Measurements from ENCODE around the gene TGFB2.

Gene TGFB2

DNA sequence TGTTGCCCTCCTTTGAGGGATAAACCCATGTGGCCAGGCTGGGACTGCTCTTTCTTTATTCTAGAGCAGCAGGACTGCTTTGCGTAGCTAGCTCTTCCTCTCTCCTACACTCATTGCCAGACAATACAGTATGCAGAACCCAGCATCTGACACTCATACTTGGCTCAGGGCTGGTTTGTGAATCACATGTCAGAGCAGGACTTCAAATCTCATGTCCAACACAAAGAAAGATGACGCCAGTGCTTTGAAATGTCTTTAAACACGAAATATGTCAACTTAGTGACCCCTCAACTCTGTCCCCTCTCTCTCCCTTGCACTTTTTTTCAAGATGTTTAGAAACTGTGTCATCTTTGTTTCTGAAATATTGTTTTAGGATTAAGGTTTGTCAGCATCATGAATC lies 135.0 kb downstream of the TGFB2 start:
- DNase-seq (ENCODE audit: low read depth, low spot score) = peak; percentile 89
- H3K4me3 ChIP-seq (ENCODE audit: low read depth, low read length) = no peak overlapping the region
- CTCF ChIA-PET = interaction anchor here (1.1 kb wide), 1 partner anchor 181 kb away, joined by 3 read pairs; no protein-coding TSS in a partner anchor
- POLR2A ChIA-PET = interaction anchor here (1.0 to 3.4 kb wide), 5 partner anchors 9 to 135 kb away, joined by 3 to 19 read pairs (median 10); partner anchors contain the start of gene TGFB2
- TF ChIP-seq, protein P1, sequence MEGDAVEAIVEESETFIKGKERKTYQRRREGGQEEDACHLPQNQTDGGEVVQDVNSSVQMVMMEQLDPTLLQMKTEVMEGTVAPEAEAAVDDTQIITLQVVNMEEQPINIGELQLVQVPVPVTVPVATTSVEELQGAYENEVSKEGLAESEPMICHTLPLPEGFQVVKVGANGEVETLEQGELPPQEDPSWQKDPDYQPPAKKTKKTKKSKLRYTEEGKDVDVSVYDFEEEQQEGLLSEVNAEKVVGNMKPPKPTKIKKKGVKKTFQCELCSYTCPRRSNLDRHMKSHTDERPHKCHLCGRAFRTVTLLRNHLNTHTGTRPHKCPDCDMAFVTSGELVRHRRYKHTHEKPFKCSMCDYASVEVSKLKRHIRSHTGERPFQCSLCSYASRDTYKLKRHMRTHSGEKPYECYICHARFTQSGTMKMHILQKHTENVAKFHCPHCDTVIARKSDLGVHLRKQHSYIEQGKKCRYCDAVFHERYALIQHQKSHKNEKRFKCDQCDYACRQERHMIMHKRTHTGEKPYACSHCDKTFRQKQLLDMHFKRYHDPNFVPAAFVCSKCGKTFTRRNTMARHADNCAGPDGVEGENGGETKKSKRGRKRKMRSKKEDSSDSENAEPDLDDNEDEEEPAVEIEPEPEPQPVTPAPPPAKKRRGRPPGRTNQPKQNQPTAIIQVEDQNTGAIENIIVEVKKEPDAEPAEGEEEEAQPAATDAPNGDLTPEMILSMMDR (IDR thresholded peaks at IDR 0.05; ENCODE audit: insufficient read depth, low read length, missing control alignments) = no peak

DNA sequence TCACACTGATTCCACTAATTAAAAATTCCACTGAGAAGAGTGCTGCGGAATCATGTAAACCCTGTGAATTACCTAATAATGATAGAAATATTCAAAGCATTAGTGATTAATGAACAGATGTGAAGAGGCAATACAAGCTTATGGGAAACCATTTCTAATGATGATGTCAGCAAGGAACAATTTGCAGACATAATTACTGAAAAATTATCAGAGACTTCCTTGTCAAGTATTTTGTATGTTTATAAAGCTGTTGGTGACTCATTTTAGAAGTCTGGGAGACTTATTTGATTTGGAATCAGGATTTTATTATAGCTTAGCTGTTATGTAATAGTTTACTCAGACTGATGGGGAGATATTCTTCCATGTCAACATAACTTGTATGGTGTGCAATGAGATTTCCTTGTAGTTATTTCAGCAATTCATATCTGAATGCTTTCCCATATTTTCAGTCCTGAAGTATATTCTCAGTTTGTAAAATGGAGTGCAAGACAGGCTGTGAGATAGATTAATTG lies 135.5 kb downstream of the TGFB2 start:
- TF ChIP-seq, protein P1 (IDR thresholded peaks at IDR 0.05; ENCODE audit: insufficient read depth, low read length, missing control alignments) = no peak
- DNase-seq (ENCODE audit: low read depth, low spot score) = peak; percentile 94
- H3K4me3 ChIP-seq (ENCODE audit: low read depth, low read length) = no peak overlapping the region
- POLR2A ChIA-PET = interaction anchor here (1.2 to 3.4 kb wide), 4 partner anchors 8 to 135 kb away, joined by 3 to 19 read pairs (median 12); partner anchors contain the start of gene TGFB2
- CTCF ChIA-PET = interaction anchor here (1.1 kb wide), 1 partner anchor 181 kb away, joined by 3 read pairs; no protein-coding TSS in a partner anchor

DNA sequence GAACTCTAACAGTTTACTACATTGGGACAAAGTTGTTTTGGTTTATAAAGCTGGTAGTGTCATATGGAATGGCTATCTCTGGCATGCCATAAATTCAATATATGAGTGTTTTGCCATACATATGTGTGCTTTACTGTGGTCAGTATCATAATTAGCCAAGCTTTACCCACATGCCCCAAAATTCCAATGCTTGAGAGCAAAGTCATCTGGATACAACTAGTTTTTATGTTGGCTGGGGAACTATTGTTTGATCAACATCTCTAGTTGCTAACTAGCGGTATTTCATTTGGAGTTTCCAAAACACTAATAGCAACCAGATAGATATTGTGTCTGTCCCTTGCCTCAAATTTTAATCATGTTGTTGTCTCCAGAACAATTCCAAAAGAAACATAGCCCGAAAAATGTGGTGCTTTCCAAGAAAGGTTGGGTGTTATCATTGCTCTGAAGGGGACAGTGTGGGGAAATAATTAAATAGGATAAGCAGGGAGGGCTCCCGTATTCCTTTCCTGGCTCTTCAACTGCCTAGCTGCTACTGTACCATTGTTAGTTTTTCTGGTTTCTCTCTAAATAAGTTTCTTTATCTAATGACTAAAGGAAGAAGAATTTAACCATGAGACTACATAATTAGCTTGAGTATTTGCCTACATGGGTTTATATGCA lies 136.1 kb downstream of the TGFB2 start:
- CTCF ChIA-PET = no interaction called here
- DNase-seq (ENCODE audit: low read depth, low spot score) = no peak
- H3K4me3 ChIP-seq (ENCODE audit: low read depth, low read length) = no peak overlapping the region
- TF ChIP-seq, protein P1 (IDR thresholded peaks at IDR 0.05; ENCODE audit: insufficient read depth, low read length, missing control alignments) = no peak
- POLR2A ChIA-PET = interaction anchor here (0.7 to 3.4 kb wide), 4 partner anchors 8 to 202 kb away, joined by 3 to 19 read pairs (median 12); partner anchors contain the start of gene TGFB2

DNA sequence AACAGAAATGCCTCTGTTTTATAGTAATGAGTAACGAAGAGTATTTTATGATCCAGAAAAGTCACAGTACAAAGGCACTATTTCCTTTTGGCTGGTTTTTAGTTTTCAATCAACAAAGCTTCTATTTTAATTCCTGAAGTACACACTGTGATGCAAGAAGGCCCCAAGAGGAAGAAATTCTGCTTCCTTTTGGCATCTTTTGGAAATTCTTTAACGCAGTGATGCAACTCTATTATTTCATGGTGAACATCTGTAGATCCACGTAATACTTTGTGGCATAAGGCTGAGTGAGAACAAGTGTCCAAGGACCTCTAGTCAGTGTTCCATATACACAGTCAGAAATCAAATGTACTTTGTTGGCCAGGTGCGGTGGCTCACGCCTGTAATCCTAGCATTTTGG lies 137.5 kb downstream of the TGFB2 start:
- DNase-seq (ENCODE audit: low read depth, low spot score) = no peak
- TF ChIP-seq, protein P1 (IDR thresholded peaks at IDR 0.05; ENCODE audit: insufficient read depth, low read length, missing control alignments) = no peak
- ChIA-PET POLR2A (no interaction called here), CTCF (interaction anchor here (1.0 kb wide), 1 partner anchor 171 kb away, joined by 3 read pairs; no protein-coding TSS in a partner anchor)
- H3K4me3 ChIP-seq (ENCODE audit: low read depth, low read length) = no peak overlapping the region

DNA sequence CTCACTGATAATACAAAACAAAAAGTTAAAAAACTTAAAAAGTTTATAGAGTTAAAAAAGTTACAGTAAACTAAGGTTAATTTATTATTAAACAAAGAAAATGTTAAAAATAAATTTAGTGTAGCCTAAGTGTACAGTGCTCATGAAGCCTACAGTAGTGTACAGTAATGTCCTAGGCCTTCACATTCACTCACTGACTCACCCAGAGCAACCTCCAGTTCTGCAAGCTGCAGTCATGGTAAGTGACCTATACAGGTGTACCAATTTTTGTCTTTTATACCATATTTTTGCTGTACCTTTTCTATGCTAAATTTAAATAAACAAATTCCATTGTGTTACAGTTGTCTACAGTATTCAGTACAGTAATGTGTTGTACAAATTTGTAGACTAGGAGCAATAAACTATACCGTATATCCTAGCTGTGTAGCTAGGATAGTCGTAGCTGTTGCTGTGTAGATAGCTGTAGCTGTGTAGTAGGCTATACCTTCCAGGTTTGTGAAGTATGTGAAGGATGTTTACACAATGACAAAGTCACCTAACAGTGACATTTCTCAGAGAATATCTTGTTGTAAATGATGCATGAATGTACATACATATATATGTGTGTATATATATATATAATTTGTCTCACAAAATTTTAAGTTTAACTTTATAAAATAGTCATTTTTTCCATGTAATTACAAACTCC lies 140.2 kb downstream of the TGFB2 start:
- DNase-seq (ENCODE audit: low read depth, low spot score) = no peak
- no peak overlapping the region for H3K4me3 ChIP-seq (ENCODE audit: low read depth, low read length)
- POLR2A ChIA-PET = interaction anchor here (0.5 kb wide), 1 partner anchor 12 kb away, joined by 4 read pairs; no protein-coding TSS in a partner anchor
- CTCF ChIA-PET = interaction anchor here (0.7 kb wide), 1 partner anchor 146 kb away, joined by 3 read pairs; no protein-coding TSS in a partner anchor
- TF ChIP-seq, protein P1 (IDR thresholded peaks at IDR 0.05; ENCODE audit: insufficient read depth, low read length, missing control alignments) = no peak

DNA sequence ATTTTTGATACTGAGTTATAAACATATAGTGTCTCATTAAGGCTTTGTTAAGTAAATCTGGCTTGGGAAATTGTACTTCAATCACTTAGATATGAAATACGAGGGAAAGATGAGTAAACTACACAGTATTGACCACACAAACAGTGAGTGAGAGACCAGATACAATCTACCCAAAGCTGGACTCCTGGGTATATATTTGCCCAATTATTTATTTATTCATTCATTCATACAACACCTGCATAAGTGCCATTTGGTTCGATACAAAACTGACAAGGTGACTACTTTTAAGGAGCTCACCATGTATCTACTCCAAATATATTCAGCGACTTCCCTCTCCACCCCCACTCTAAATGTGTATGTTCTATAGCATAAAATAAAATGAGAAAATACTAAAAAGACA lies 143.4 kb downstream of the TGFB2 start:
- ChIA-PET CTCF (no interaction called here), POLR2A (interaction anchor here (1.4 to 1.9 kb wide), 3 partner anchors 8 to 143 kb away, joined by 5 to 10 read pairs (median 7); partner anchors contain the start of gene TGFB2)
- DNase-seq (ENCODE audit: low read depth, low spot score) = no peak
- TF ChIP-seq, protein P1 (IDR thresholded peaks at IDR 0.05; ENCODE audit: insufficient read depth, low read length, missing control alignments) = no peak
- no peak overlapping the region for H3K4me3 ChIP-seq (ENCODE audit: low read depth, low read length)
